ENCODE measurements around the gene SLC22A23. TPM values are rescaled to one million over a fixed set of nuclear protein-coding genes. Genes with fewer than 3 reads are reported as not detected.

The SLC22A23 gene
- total RNA-seq, 2 donors from 2014 or later: 53.1 to 129 TPM

DNA sequence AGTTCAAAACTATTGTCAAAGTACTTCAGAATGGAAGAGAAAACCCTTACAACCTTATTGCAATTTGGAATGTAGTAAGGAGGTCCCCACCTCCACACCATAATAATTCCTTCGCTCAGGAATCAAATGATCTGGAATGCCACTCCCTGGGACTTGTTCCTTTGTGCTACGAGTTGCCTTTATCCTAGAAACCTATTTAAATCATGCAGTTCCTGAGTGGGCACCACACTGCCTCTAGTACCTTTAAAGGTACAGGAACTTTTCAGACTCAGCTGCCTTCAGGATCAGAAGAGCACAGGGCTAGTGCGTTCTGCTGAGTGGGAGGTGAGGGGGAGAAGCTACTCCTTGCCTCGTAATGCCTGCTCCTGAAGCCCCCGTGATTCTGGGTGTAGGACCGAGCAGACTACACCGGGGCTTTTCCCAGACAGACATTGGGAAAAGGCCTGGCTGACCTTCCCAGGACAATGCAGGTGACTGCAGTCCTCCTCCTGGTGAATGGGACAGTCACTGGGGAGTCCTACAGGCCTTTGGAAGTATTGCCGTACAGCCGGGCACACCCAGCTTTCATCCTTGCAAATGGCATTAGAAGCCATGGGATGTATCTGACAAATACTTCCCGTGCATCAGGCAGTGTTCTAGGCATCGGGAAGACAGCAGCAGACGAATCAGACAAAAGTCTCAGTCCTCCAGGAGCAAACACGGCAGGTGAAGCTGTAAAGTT is 217.6 kb downstream of the SLC22A23 start:
- DNase-seq (ENCODE audit: low spot score): no peak
- no peaks in the 10 kb centered on the region for H3K4me1 ChIP-seq (replicated peaks)
- no peaks in the 10 kb centered on the region for H3K36me3 ChIP-seq
- no peak overlapping the region for H3K4me3 ChIP-seq
- intact Hi-C loops (cut with DNase I): no loop called here
- 83% methylated on average over 13 of the region's 13 CpGs for WGBS
- no peaks in the 10 kb centered on the region for H3K27me3 ChIP-seq (replicated peaks; ENCODE audit: insufficient read depth)
- H3K9me3 ChIP-seq: no peaks in the 10 kb centered on the region
- TF ChIP-seq POLR2A (IDR thresholded peaks at IDR 0.05): no peak
- TF ChIP-seq, protein P1, sequence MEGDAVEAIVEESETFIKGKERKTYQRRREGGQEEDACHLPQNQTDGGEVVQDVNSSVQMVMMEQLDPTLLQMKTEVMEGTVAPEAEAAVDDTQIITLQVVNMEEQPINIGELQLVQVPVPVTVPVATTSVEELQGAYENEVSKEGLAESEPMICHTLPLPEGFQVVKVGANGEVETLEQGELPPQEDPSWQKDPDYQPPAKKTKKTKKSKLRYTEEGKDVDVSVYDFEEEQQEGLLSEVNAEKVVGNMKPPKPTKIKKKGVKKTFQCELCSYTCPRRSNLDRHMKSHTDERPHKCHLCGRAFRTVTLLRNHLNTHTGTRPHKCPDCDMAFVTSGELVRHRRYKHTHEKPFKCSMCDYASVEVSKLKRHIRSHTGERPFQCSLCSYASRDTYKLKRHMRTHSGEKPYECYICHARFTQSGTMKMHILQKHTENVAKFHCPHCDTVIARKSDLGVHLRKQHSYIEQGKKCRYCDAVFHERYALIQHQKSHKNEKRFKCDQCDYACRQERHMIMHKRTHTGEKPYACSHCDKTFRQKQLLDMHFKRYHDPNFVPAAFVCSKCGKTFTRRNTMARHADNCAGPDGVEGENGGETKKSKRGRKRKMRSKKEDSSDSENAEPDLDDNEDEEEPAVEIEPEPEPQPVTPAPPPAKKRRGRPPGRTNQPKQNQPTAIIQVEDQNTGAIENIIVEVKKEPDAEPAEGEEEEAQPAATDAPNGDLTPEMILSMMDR (IDR thresholded peaks at IDR 0.05): no peak
- no peak for TF ChIP-seq POLR2AphosphoS5 (IDR thresholded peaks at IDR 0.05)
- H3K27ac ChIP-seq: no peak overlapping the region

DNA sequence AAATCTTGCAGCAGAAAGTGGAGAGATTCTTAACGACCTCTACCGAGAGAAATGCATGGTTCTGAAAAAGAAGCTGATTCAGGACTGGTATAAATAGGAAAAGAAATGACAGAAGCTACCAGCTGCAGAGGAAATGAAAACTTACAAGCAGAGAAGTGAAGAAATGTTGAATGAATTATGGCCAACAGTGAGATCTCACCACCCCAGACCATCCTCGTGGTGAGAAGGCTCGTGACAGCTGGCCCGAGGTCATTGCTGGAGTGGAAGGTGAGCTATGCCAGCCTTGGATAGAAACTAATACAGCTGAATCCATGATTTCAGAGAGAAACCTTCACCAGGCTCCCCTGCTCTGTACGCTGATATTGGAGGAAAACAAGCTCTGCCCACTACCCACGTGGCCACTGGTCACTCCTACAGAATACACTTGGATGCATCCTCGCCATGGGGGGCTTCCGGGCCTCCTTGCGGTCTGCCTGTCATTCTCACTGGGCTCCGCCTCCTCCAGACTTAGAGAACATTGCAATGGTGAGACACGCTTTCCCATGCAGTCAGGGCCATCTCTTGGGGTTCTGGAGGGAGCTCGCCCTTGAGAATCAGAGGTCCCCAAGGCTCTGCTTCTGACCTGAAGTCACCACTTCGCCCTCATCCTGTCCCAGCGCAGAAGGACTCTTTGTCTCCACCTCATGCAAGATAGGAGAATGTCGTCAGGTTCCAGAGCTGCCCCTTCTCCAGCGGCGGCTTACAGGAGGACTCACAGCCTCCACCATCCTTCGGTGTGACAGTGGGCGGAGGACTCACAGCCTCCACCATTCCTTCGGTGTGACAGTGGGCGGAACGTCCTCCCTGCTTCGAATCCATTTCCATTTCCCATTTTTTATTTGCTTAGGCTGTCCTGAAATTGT is 218.8 kb downstream of the SLC22A23 start:
- Histone ChIP-seq H3K27ac (no peak overlapping the region), H3K4me1 (replicated peaks) (no peaks in the 10 kb centered on the region), H3K9me3 (no peaks in the 10 kb centered on the region), H3K4me3 (no peak overlapping the region), H3K36me3 (no peaks in the 10 kb centered on the region), H3K27me3 (replicated peaks; ENCODE audit: insufficient read depth) (no peaks in the 10 kb centered on the region)
- TF ChIP-seq POLR2AphosphoS5 (IDR thresholded peaks at IDR 0.05): no peak
- no peak for TF ChIP-seq POLR2A (IDR thresholded peaks at IDR 0.05)
- TF ChIP-seq, protein P1 (IDR thresholded peaks at IDR 0.05): no peak
- WGBS: 87% methylated on average over 24 of the region's 24 CpGs
- intact Hi-C loops (cut with DNase I): no loop called here
- DNase-seq (ENCODE audit: low spot score): no peak

DNA sequence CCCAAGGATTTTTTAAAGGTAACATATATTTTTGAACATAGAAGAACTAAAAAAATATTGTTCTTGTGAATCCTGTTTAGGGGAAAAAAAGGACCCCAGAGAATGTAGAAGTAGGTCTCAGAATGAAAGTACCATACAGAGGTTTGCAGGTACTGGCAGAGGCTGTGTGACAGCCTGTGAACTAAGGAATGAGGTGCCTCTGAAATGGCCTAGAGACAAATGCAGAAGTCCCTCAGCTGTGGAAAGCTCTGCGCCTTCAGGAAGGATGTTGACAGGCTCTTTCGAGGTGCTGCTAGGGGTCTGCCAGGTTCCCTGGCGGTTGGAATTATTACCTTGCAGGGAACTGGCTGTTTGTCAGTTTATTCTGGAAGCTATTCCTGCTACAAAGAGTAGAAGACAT is 220.8 kb downstream of the SLC22A23 start:
- no peak for DNase-seq (ENCODE audit: low spot score)
- TF ChIP-seq POLR2AphosphoS5 (IDR thresholded peaks at IDR 0.05): no peak
- TF ChIP-seq, protein P1 (IDR thresholded peaks at IDR 0.05): no peak
- no peak for TF ChIP-seq POLR2A (IDR thresholded peaks at IDR 0.05)
- WGBS: 39% methylated on average over 3 of the region's 3 CpGs
- H3K9me3 ChIP-seq: no peaks in the 10 kb centered on the region
- peaks cover 6% of the 10 kb centered on the region for H3K27me3 ChIP-seq (replicated peaks; ENCODE audit: insufficient read depth)
- H3K4me1 ChIP-seq (replicated peaks): no peaks in the 10 kb centered on the region
- no peak overlapping the region for H3K4me3 ChIP-seq
- no peaks in the 10 kb centered on the region for H3K36me3 ChIP-seq
- intact Hi-C loops (cut with DNase I): no loop called here
- H3K27ac ChIP-seq: no peak overlapping the region

DNA sequence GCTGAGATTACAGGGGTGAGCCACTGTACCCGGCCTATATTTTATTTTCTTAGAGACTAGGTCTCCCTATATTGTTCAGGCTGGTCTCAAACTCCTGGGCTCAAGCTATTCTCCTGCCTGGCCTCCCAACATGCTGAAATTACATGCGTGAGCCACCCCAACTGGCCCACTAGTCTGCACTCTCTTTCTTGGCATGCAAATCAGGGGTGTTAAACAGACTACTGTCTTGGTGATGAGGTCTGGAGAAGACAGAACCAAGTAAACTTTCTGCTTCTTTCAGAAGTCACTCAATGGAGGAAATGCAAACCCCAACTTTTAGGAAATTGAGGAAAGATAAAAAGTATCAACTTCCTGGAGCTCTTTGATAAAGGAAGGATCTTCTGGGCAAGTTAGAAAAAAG is 221.4 kb downstream of the SLC22A23 start:
- no peaks in the 10 kb centered on the region for H3K4me1 ChIP-seq (replicated peaks)
- no peaks in the 10 kb centered on the region for H3K9me3 ChIP-seq
- H3K36me3 ChIP-seq: no peaks in the 10 kb centered on the region
- WGBS: 92% methylated on average over 2 of the region's 2 CpGs
- no peak overlapping the region for H3K27ac ChIP-seq
- TF ChIP-seq POLR2A (IDR thresholded peaks at IDR 0.05) (no peak), POLR2AphosphoS5 (IDR thresholded peaks at IDR 0.05) (no peak)
- TF ChIP-seq, protein P1 (IDR thresholded peaks at IDR 0.05): no peak
- intact Hi-C loops (cut with DNase I): no loop called here
- no peak overlapping the region for H3K4me3 ChIP-seq
- DNase-seq (ENCODE audit: low spot score): no peak
- H3K27me3 ChIP-seq (replicated peaks; ENCODE audit: insufficient read depth): peaks cover 6% of the 10 kb centered on the region
